Ishikawa (cell line): ENCODE results near the gene OR7A5.

ENCODE experiments used
- CEBPB ChIP-seq: IDR thresholded peaks from 2 replicates; pipeline ENCODE4 v1.6.1; 2012
- CREB1 ChIP-seq: IDR thresholded peaks from 2 replicates; pipeline ENCODE4 v1.6.1; 2012; ENCODE audit warnings: low read depth
- EGR1 ChIP-seq: IDR thresholded peaks from 2 replicates; pipeline ENCODE4 v1.6.1; 2012
- EP300 ChIP-seq: IDR thresholded peaks from 2 replicates; pipeline ENCODE4 v1.6.1; 2012; ENCODE audit warnings: borderline replicate concordance
- FOXM1 ChIP-seq: IDR thresholded peaks from 2 replicates; pipeline ENCODE4 v1.6.1; 2012; ENCODE audit warnings: low read depth, borderline replicate concordance
- MAX ChIP-seq: IDR thresholded peaks from 2 replicates; pipeline ENCODE4 v1.6.1; 2012
- NFIC ChIP-seq: IDR thresholded peaks from 2 replicates; pipeline ENCODE4 v1.6.1; 2012
- RAD21 ChIP-seq: IDR thresholded peaks from 2 replicates; pipeline ENCODE4 v1.6.1; 2012; ENCODE audit warnings: low read depth
- TAF1 ChIP-seq: IDR thresholded peaks from 2 replicates; pipeline ENCODE4 v1.6.1; 2012; ENCODE audit warnings: low read depth, mild to moderate bottlenecking
- TCF12 ChIP-seq: IDR thresholded peaks from 2 replicates; pipeline ENCODE4 v1.6.1; 2012; ENCODE audit warnings: low read depth
- TEAD4 ChIP-seq: IDR thresholded peaks from 2 replicates; pipeline ENCODE4 v1.6.1; 2012
- YY1 ChIP-seq: IDR thresholded peaks from 2 replicates; pipeline ENCODE4 v1.6.1; 2012; ENCODE audit warnings: low read depth
- ZBTB7A ChIP-seq: IDR thresholded peaks from 2 replicates; pipeline ENCODE4 v1.6.1; 2012; ENCODE audit warnings: low read depth
- TF ChIP-seq, protein P1 (sequence below): IDR thresholded peaks from 2 replicates; pipeline ENCODE4 v1.6.1; 2012
- TF ChIP-seq, protein P2 (sequence below): IDR thresholded peaks from 2 replicates; pipeline ENCODE4 v1.6.1; 2012; ENCODE audit warnings: low read depth, mild to moderate bottlenecking

OR7A5 gene

DNA sequence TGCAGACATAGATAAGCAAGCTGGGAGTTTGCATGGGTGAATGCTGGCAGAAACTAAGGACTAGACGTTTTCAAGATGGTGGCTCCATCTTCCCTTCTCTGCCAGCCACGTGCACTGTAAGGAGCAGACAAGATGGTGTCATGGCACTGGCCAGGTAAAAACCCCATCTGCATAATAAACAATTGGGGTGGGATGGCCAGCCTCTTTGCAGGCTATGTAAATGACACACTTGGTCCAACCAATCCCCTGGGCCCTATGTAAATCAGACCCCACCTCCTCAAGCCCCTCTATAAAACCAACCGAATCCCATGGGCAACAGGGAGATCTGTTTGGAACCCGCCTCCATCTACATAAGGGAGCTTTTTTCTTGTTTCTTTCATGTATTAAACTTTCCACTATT is 2.4 kb upstream of the OR7A5 start:
- TF ChIP-seq EGR1 (no peak), TCF12 (no peak), TEAD4 (no peak), EP300 (no peak), CREB1 (no peak), NFIC (no peak), FOXM1 (no peak), CEBPB (no peak), ZBTB7A (no peak), MAX (no peak), TAF1 (no peak)
- TF ChIP-seq, protein P1, sequence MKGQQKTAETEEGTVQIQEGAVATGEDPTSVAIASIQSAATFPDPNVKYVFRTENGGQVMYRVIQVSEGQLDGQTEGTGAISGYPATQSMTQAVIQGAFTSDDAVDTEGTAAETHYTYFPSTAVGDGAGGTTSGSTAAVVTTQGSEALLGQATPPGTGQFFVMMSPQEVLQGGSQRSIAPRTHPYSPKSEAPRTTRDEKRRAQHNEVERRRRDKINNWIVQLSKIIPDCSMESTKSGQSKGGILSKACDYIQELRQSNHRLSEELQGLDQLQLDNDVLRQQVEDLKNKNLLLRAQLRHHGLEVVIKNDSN: no peak
- TF ChIP-seq, protein P2, sequence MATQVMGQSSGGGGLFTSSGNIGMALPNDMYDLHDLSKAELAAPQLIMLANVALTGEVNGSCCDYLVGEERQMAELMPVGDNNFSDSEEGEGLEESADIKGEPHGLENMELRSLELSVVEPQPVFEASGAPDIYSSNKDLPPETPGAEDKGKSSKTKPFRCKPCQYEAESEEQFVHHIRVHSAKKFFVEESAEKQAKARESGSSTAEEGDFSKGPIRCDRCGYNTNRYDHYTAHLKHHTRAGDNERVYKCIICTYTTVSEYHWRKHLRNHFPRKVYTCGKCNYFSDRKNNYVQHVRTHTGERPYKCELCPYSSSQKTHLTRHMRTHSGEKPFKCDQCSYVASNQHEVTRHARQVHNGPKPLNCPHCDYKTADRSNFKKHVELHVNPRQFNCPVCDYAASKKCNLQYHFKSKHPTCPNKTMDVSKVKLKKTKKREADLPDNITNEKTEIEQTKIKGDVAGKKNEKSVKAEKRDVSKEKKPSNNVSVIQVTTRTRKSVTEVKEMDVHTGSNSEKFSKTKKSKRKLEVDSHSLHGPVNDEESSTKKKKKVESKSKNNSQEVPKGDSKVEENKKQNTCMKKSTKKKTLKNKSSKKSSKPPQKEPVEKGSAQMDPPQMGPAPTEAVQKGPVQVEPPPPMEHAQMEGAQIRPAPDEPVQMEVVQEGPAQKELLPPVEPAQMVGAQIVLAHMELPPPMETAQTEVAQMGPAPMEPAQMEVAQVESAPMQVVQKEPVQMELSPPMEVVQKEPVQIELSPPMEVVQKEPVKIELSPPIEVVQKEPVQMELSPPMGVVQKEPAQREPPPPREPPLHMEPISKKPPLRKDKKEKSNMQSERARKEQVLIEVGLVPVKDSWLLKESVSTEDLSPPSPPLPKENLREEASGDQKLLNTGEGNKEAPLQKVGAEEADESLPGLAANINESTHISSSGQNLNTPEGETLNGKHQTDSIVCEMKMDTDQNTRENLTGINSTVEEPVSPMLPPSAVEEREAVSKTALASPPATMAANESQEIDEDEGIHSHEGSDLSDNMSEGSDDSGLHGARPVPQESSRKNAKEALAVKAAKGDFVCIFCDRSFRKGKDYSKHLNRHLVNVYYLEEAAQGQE: no peak

GRCh38 chr19:14830702-14831101 is 4.3 kb downstream of the OR7A5 start:
- no peak for TF ChIP-seq TAF1
- no peak for TF ChIP-seq FOXM1
- no peak for TF ChIP-seq TEAD4
- TF ChIP-seq, protein P2: no peak
- TF ChIP-seq EP300: no peak
- no peak for TF ChIP-seq RAD21
- TF ChIP-seq NFIC: no peak
- TF ChIP-seq YY1: no peak
- no peak for TF ChIP-seq EGR1
- TF ChIP-seq, protein P1: no peak
- TF ChIP-seq MAX: no peak
- TF ChIP-seq TCF12: no peak

- TF ChIP-seq EP300 (no peak), TAF1 (no peak), CEBPB (no peak), MAX (no peak), RAD21 (no peak), EGR1 (no peak), YY1 (no peak), FOXM1 (no peak), TEAD4 (no peak), NFIC (no peak), CREB1 (no peak), TCF12 (no peak)
- TF ChIP-seq, protein P2: no peak
These were observed 9.0 kb downstream of the OR7A5 start for GRCh38 chr19:14826006-14826405.

- TF ChIP-seq TCF12: no peak
- TF ChIP-seq EGR1: no peak
These were observed 13.0 kb downstream of the OR7A5 start for GRCh38 chr19:14821937-14822336.

DNA sequence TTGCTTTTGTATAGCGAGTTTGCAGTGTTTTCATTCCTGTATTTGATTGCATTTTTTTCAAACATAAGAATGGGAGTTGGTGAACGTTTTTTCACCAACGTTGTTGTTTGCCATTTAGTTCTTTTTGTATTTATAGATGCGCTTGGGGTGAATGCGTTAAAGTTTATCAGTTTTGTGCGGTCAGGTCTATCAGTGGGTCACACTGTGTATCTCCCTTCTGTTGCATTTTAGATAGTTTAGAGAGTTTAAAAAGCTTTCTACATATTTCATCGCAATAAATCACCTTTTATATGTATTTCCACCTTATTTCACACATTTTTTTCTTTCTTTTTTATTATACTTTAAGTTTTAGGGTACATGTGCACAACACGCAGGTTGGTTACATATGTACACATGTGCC is 16.4 kb downstream of the OR7A5 start:
- no peak for TF ChIP-seq CEBPB
